ENCODE measurements around the gene GAB2. TPM values are rescaled to one million over a fixed set of nuclear protein-coding genes. Genes with fewer than 3 reads are reported as not detected.

GAB2 gene
- polyA plus RNA-seq, 2 of the 4 experiments (the other 2 are of a cell fraction) = 2.8 to 4.7 TPM

- TF ChIP-seq JUN (IDR thresholded peaks at IDR 0.05) (no peak), RAD21 (conservative IDR thresholded peaks at IDR 0.05 in 1 of 2, IDR thresholded peaks at IDR 0.05 in 1 of 2) (no peak), CBX8 (IDR thresholded peaks at IDR 0.05) (no peak), MAFK (IDR thresholded peaks at IDR 0.05; ENCODE audit: partially characterized antibody) (no peak), CBX2 (IDR thresholded peaks at IDR 0.05; ENCODE audit: borderline replicate concordance, low read depth) (no peak), MAZ (IDR thresholded peaks at IDR 0.05; ENCODE audit: borderline replicate concordance, low read depth, low read length) (no peak), JUNB (IDR thresholded peaks at IDR 0.05) (no peak), NFE2L2 (conservative IDR thresholded peaks at IDR 0.05; ENCODE audit: low read length) (no peak)
- CTCF ChIA-PET = interaction anchor here (3.4 kb wide), 1 partner anchor 334 kb away, joined by 39 read pairs; no protein-coding TSS in a partner anchor
- no peak for FAIRE-seq
- no peaks in the 10 kb centered on the region for H3K4me1 ChIP-seq
- DNase-seq (ENCODE audit: low read depth in 1 of 2, low spot score in 1 of 2) = no peak
- no peak overlapping the region for H3K4me2 ChIP-seq
- POLR2A ChIA-PET = no interaction called here
- no peak for ATAC-seq
- H3K9me3 ChIP-seq = no peaks in the 10 kb centered on the region
- no peak overlapping the region for H3K27ac ChIP-seq
- H3K4me3 ChIP-seq = no peak overlapping the region
- 89% methylated on average over 7 of the region's 7 CpGs for WGBS (ENCODE audit: missing lambda C conversion rate)
Measured at GRCh38 chr11:78230161-78230877, 187.3 kb downstream of the GAB2 start.

GRCh38 chr11:78229106-78229505 lies 188.5 kb downstream of the GAB2 start:
- H3K27ac ChIP-seq = no peak overlapping the region
- no peaks in the 10 kb centered on the region for H3K9me3 ChIP-seq
- ChIA-PET POLR2A (no interaction called here), CTCF (interaction anchor here (1.0 to 3.4 kb wide), 7 partner anchors 9 to 335 kb away, joined by 3 to 39 read pairs (median 4); no protein-coding TSS in a partner anchor)
- ATAC-seq = no peak
- no peak overlapping the region for H3K4me3 ChIP-seq
- no peak for DNase-seq (ENCODE audit: low read depth in 1 of 2, low spot score in 1 of 2)
- no peak overlapping the region for H3K4me2 ChIP-seq
- TF ChIP-seq CEBPB (IDR thresholded peaks at IDR 0.05) = no peak
- WGBS (ENCODE audit: missing lambda C conversion rate) = 82% methylated on average over 2 of the region's 2 CpGs
- no peaks in the 10 kb centered on the region for H3K4me1 ChIP-seq
- no peak for FAIRE-seq

- H3K4me1 ChIP-seq = no peaks in the 10 kb centered on the region
- H3K4me2 ChIP-seq = no peak overlapping the region
- H3K27ac ChIP-seq = no peak overlapping the region
- ChIA-PET POLR2A (interaction anchor here (0.8 to 1.0 kb wide), 2 partner anchors 89 to 188 kb away, joined by 3 to 10 read pairs; partner anchors contain the start of genes ALG8 and GAB2), CTCF (interaction anchor here (0.6 to 3.4 kb wide), 18 partner anchors 9 to 358 kb away, joined by 3 to 39 read pairs (median 4); partner anchors contain the start of gene GAB2)
- H3K4me3 ChIP-seq = no peak overlapping the region
- peak; percentile 87 to 92 for ATAC-seq
- FAIRE-seq = no peak
- TF ChIP-seq RFX5 (IDR thresholded peaks at IDR 0.05) (no peak), RAD21 (conservative IDR thresholded peaks at IDR 0.05 in 1 of 2, IDR thresholded peaks at IDR 0.05 in 1 of 2) (peak; percentile 74 to 77), CTCF (IDR thresholded peaks at IDR 0.05) (peak; percentile 63), CHD4 (IDR thresholded peaks at IDR 0.05; ENCODE audit: borderline replicate concordance) (no peak), KDM1A (IDR thresholded peaks at IDR 0.05; ENCODE audit: low read depth) (no peak), JUN (IDR thresholded peaks at IDR 0.05) (no peak), SMC3 (IDR thresholded peaks at IDR 0.05) (peak; percentile 74), POLR2AphosphoS2 (conservative IDR thresholded peaks at IDR 0.05; ENCODE audit: low read length) (no peak), BCL3 (IDR thresholded peaks at IDR 0.05) (no peak)
- no peaks in the 10 kb centered on the region for H3K9me3 ChIP-seq
- WGBS (ENCODE audit: missing lambda C conversion rate) = 89% methylated on average over 3 of the region's 3 CpGs
- DNase-seq (ENCODE audit: low read depth in 1 of 2, low spot score in 1 of 2) = peak; percentile 51 to 60
Measured at GRCh38 chr11:78228467-78228866, 189.2 kb downstream of the GAB2 start.
